Brain microvascular endothelial cell (primary cell): Measurements from ENCODE around the gene HORMAD1.

Experiments
- DNase-seq: peaks from one replicate; pipeline ENCODE4 v3.0.0-alpha.2; 2020
- H3K27ac ChIP-seq: fragments of 250-450 bp; sonication (Bioruptor Pico); 2 replicates; pipeline ENCODE4 v1.5.1; 2020; ENCODE audit warnings: mild to moderate bottlenecking, moderate library complexity
- H3K27me3 ChIP-seq: fragments of 250-450 bp; sonication (Bioruptor Pico); replicated peaks from 2 replicates; pipeline ENCODE4 v1.5.1; 2020; ENCODE audit warnings: mild to moderate bottlenecking
- H3K36me3 ChIP-seq: fragments of 250-450 bp; sonication (Bioruptor Pico); replicated peaks from 2 replicates; pipeline ENCODE4 v1.5.1; 2020; ENCODE audit warnings: mild to moderate bottlenecking
- H3K4me3 ChIP-seq: 2 replicates; pipeline ENCODE4 v1.5.1; 2011; ENCODE audit warnings: low read depth, mild to moderate bottlenecking, control low read depth, low read length, moderate library complexity
- CTCF ChIP-seq: IDR thresholded peaks from 2 replicates; pipeline ENCODE4 v1.5.1; 2011; ENCODE audit warnings: low read depth, mild to moderate bottlenecking, moderate library complexity, low read length, control low read depth, inconsistent platforms; ENCODE audit errors: missing control alignments
- in situ Hi-C: cut with HindIII; loops from 2 replicates; pipeline ENCODE4 v1.10.0; 2017; ENCODE audit warnings: low sequenced_read_pairs, low pct_ligation_motif_present

Gene HORMAD1

GRCh38 chr1:150761801-150762200 is 41.1 kb upstream of the HORMAD1 start:
- in situ Hi-C loops: no loop called here
- Histone ChIP-seq H3K27me3 (no peaks in the 10 kb centered on the region), H3K4me3 (no peak overlapping the region), H3K27ac (no peak overlapping the region), H3K36me3 (no peaks in the 10 kb centered on the region)
- DNase-seq: no peak
- TF ChIP-seq CTCF: no peak

GRCh38 chr1:150760013-150760412 is 39.3 kb upstream of the HORMAD1 start:
- no peak for DNase-seq
- Histone ChIP-seq H3K27me3 (no peaks in the 10 kb centered on the region), H3K27ac (no peak overlapping the region), H3K4me3 (no peak overlapping the region), H3K36me3 (no peaks in the 10 kb centered on the region)
- in situ Hi-C loops: no loop called here
- no peak for TF ChIP-seq CTCF

- H3K27ac ChIP-seq: no peak overlapping the region
- no peaks in the 10 kb centered on the region for H3K36me3 ChIP-seq
- in situ Hi-C loops: no loop called here
- no peak overlapping the region for H3K4me3 ChIP-seq
- no peaks in the 10 kb centered on the region for H3K27me3 ChIP-seq
- no peak for DNase-seq
- no peak for TF ChIP-seq CTCF
These were observed 32.7 kb upstream of the HORMAD1 start for GRCh38 chr1:150753416-150753815.

- no peak for TF ChIP-seq CTCF
- Histone ChIP-seq H3K36me3 (no peaks in the 10 kb centered on the region), H3K27ac (no peak overlapping the region), H3K27me3 (no peaks in the 10 kb centered on the region), H3K4me3 (no peak overlapping the region)
- no peak for DNase-seq
- in situ Hi-C loops: no loop called here
These were observed 30.7 kb upstream of the HORMAD1 start for GRCh38 chr1:150751443-150751842.

- no peaks in the 10 kb centered on the region for H3K36me3 ChIP-seq
- H3K27ac ChIP-seq: no peak overlapping the region
- no peak for TF ChIP-seq CTCF
These were observed 29.1 kb upstream of the HORMAD1 start for GRCh38 chr1:150749720-150750311.

GRCh38 chr1:150748878-150749719 is 28.4 kb upstream of the HORMAD1 start:
- no peak for DNase-seq
- no peaks in the 10 kb centered on the region for H3K27me3 ChIP-seq
- no peak overlapping the region for H3K4me3 ChIP-seq
- no peak for TF ChIP-seq CTCF
- H3K36me3 ChIP-seq: no peaks in the 10 kb centered on the region
- H3K27ac ChIP-seq: no peak overlapping the region
- in situ Hi-C loops: no loop called here

More at GRCh38 chr1:150749720-150750311, 29.1 kb upstream of the HORMAD1 start:
- no peak for DNase-seq
- Histone ChIP-seq H3K4me3 (no peak overlapping the region), H3K27me3 (no peaks in the 10 kb centered on the region)
- in situ Hi-C loops: no loop called here
